Gastroesophageal sphincter (tissue), 4 donors: Measurements from ENCODE around the gene GRK4. TPM values are rescaled to one million over a fixed set of nuclear protein-coding genes. Genes with fewer than 3 reads are reported as not detected.

Experiments
- ATAC-seq: fragments of 150-250 bp; one replicate; pipeline ENCODE4 v1.9.1; 2016; ENCODE audit warnings: mild to moderate bottlenecking, moderate library complexity
- H3K27ac ChIP-seq, 4 donors: fragments of 200-600 bp; sonication (generic) in 3 of 4; 1 replicate in 3 of 4; 2 replicates in 1 of 4; pipeline ENCODE4 v1.5.1; 2016 to 2019
- H3K27me3 ChIP-seq: fragments of 200-600 bp; sonication (generic); one replicate; pipeline ENCODE4 v1.5.1; 2019
- H3K36me3 ChIP-seq, 2 donors: fragments of 200-600 bp; sonication (generic); one replicate each; pipeline ENCODE4 v1.5.1; 2019; ENCODE audit warnings: control low read depth in 1 of 2
- H3K4me1 ChIP-seq, 3 donors: fragments of 200-600 bp; sonication (generic); 1 replicate in 2 of 3; 2 replicates in 1 of 3; pipeline ENCODE4 v1.5.1; 2016 to 2019; ENCODE audit warnings: control low read depth in 2 of 3
- H3K4me3 ChIP-seq, 2 donors: fragments of 200-600 bp; sonication (generic); one replicate each; pipeline ENCODE4 v1.5.1; 2019; ENCODE audit warnings: mild to moderate bottlenecking in 1 of 2, moderate library complexity in 1 of 2
- H3K9me3 ChIP-seq, 3 donors: fragments of 200-600 bp; sonication (generic); one replicate each; pipeline ENCODE4 v1.5.1; 2017 to 2019; ENCODE audit warnings: control low read depth in 2 of 3
- CTCF ChIP-seq, 4 experiments: fragments of 200-600 bp in 2 of 4; fragments of 450-650 bp in 2 of 4; sonication (generic) in 1 of 4; IDR thresholded peaks; one replicate each; pipeline ENCODE4 v1.5.1; 2017 to 2019; ENCODE audit warnings: antibody characterized with exemption in 4 of 4, mild to moderate bottlenecking in 2 of 4, moderate library complexity in 2 of 4
- EP300 ChIP-seq: sonication (generic); formaldehyde crosslinking; IDR thresholded peaks from one replicate; pipeline ENCODE4 v1.6.1; 2017; ENCODE audit warnings: antibody characterized with exemption, mild to moderate bottlenecking
- POLR2A ChIP-seq, 2 donors: fragments of 450-650 bp; IDR thresholded peaks; one replicate each; pipeline ENCODE4 v1.6.1; 2017; ENCODE audit warnings: antibody characterized with exemption in 2 of 2, mild to moderate bottlenecking in 2 of 2, moderate library complexity in 1 of 2
- POLR2AphosphoS5 ChIP-seq: sonication (generic); formaldehyde crosslinking; IDR thresholded peaks from one replicate; pipeline ENCODE4 v1.6.1; 2017; ENCODE audit warnings: antibody characterized with exemption
- WGBS, 2 donors: methylation state at CpG; one replicate each; pipeline ENCODE4 v1.1.5; 2018; ENCODE audit warnings: low coverage in 1 of 2; 5-methylcytosine and 5-hydroxymethylcytosine counted together
- total RNA-seq, 4 donors: library from RNA; depleted of rRNA; stranded (reverse); fragments of >200 nt; gene quantifications; one replicate each; pipeline ENCODE4 v1.1.0, GENCODE V29; 2016

GRK4 gene
- total RNA-seq, 4 donors from 2014 or later = 4.2 to 9.5 (median 6.2) TPM

- WGBS, 2 donors = 66 to 79% methylated on average over 2 to 3 of the region's 4 CpGs
- Histone ChIP-seq H3K4me3 (no peak overlapping the region), H3K9me3 (no peaks in the 10 kb centered on the region), H3K36me3 (no peaks in the 10 kb centered on the region), H3K4me1 (no peaks in the 10 kb centered on the region), H3K27ac (no peak overlapping the region), H3K27me3 (no peaks in the 10 kb centered on the region)
- TF ChIP-seq EP300 (no peak), POLR2AphosphoS5 (no peak), POLR2A (IDR thresholded peaks at IDR 0.05) (no peak), CTCF (IDR thresholded peaks at IDR 0.05) (no peak)
- ATAC-seq = no peak
Observed at GRCh38 chr4:3016961-3017360, 53.6 kb downstream of the GRK4 start.

DNA sequence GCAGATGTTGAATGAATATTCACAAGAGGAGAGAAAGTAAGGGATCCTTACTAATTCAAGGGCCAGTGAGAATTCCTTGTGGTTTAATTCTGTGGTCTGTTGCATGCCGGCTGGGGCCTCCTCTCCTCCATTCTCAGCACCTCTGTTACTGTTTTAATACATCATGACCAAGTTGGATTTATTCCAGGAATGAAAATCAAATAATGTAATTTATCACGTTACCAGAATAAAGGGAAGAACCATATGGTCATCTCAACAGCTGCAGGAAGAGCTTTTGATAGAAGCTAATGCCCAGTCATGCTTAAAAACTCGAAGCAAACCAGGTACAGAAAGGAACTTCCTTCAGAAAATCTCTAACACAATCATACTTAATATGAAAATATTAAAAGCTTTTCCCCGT lies 54.1 kb downstream of the GRK4 start:
- H3K36me3 ChIP-seq = no peaks in the 10 kb centered on the region
- no peak for ATAC-seq
- H3K4me3 ChIP-seq = no peak overlapping the region
- H3K27me3 ChIP-seq = no peaks in the 10 kb centered on the region
- TF ChIP-seq POLR2A (IDR thresholded peaks at IDR 0.05) (no peak), EP300 (no peak), CTCF (IDR thresholded peaks at IDR 0.05) (no peak), POLR2AphosphoS5 (no peak)
- H3K9me3 ChIP-seq = no peaks in the 10 kb centered on the region
- H3K4me1 ChIP-seq = no peaks in the 10 kb centered on the region
- WGBS, 2 donors = 80 to 85% methylated on average over 4 of the region's 4 CpGs
- no peak overlapping the region for H3K27ac ChIP-seq

DNA sequence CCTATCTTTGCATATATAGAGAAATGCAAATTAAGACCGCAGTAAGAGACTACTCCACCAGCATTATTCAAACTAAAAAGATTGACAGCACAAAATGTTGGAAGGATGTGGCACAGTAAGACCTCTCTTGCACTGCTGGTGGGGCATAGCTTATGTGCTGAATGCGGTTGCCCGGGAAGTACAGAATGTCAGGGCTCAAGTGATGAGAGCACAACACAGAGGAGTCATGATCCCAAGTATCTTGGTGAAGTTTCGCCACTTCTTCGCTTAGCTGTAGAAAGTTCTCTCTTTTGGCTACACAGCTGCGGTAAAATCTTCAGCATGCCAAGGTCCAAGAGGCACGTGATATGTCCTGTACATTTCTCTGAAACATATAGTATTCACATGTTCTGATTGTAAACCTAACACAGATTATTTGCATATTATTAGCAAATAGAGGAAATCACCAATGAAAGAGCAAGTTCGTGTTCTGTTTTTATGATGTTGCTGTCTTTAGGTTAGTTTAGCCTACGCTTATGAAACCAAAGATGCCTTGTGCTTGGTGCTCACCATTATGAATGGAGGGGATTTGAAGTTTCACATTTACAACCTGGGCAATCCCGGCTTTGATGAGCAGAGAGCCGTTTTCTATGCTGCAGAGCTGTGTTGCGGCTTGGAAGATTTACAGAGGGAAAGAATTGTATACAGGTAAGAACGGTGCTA lies 55.9 kb downstream of the GRK4 start:
- H3K27me3 ChIP-seq = no peaks in the 10 kb centered on the region
- H3K36me3 ChIP-seq = peaks cover 0 to 3% of the 10 kb centered on the region in 2 donors
- no peak overlapping the region for H3K27ac ChIP-seq
- H3K9me3 ChIP-seq = no peaks in the 10 kb centered on the region
- WGBS, 2 donors = 90% methylated on average over 12 to 13 of the region's 13 CpGs
- no peak for TF ChIP-seq POLR2AphosphoS5
- no peak for TF ChIP-seq CTCF (IDR thresholded peaks at IDR 0.05)
- no peak for TF ChIP-seq EP300
- TF ChIP-seq POLR2A (IDR thresholded peaks at IDR 0.05) = no peak
- no peak overlapping the region for H3K4me3 ChIP-seq
- H3K4me1 ChIP-seq = no peaks in the 10 kb centered on the region
- ATAC-seq = no peak

- Histone ChIP-seq H3K4me3 (no peak overlapping the region), H3K9me3 (no peaks in the 10 kb centered on the region), H3K27ac (no peak overlapping the region), H3K36me3 (peaks cover 0 to 3% of the 10 kb centered on the region in 2 donors), H3K4me1 (no peaks in the 10 kb centered on the region), H3K27me3 (no peaks in the 10 kb centered on the region)
- 59 to 67% methylated on average over 6 of the region's 6 CpGs for WGBS, 2 donors
- ATAC-seq = no peak
- TF ChIP-seq CTCF (IDR thresholded peaks at IDR 0.05) (no peak), EP300 (no peak), POLR2A (IDR thresholded peaks at IDR 0.05) (no peak), POLR2AphosphoS5 (no peak)
Observed at GRCh38 chr4:3021127-3021526, 57.8 kb downstream of the GRK4 start.

- H3K36me3 ChIP-seq = peaks cover 0 to 3% of the 10 kb centered on the region in 2 donors
- WGBS, 2 donors = 91 to 96% methylated on average over 4 to 7 of the region's 8 CpGs
- no peak for TF ChIP-seq CTCF (IDR thresholded peaks at IDR 0.05)
- TF ChIP-seq POLR2A (IDR thresholded peaks at IDR 0.05) = no peak
- no peak for TF ChIP-seq POLR2AphosphoS5
- no peak for TF ChIP-seq EP300
- no peaks in the 10 kb centered on the region for H3K9me3 ChIP-seq
- H3K27me3 ChIP-seq = no peaks in the 10 kb centered on the region
- H3K4me1 ChIP-seq = no peaks in the 10 kb centered on the region
- H3K27ac ChIP-seq = no peak overlapping the region
- no peak overlapping the region for H3K4me3 ChIP-seq
- ATAC-seq = no peak
Observed at GRCh38 chr4:3021627-3022026, 58.3 kb downstream of the GRK4 start.
